Eye (tissue), 1 donor: ENCODE results near the gene HDAC9.

Source experiments
- DNase-seq: peaks from one replicate; pipeline ENCODE4 v3.0.0-alpha.2; 2015

Gene HDAC9

GRCh38 chr7:18495412-18496340 lies at the start of gene HDAC9:
TSS of gene HDAC9 (plus strand) at chr7:18495749. CDS start at chr7:18496303, 554 bp downstream.
- peak; percentile 94 for DNase-seq

GRCh38 chr7:18445916-18446520 lies 49.5 kb upstream of the HDAC9 start:
- DNase-seq: peak; percentile 31

GRCh38 chr7:18450019-18450418 lies 45.5 kb upstream of the HDAC9 start:
- no peak for DNase-seq

DNA sequence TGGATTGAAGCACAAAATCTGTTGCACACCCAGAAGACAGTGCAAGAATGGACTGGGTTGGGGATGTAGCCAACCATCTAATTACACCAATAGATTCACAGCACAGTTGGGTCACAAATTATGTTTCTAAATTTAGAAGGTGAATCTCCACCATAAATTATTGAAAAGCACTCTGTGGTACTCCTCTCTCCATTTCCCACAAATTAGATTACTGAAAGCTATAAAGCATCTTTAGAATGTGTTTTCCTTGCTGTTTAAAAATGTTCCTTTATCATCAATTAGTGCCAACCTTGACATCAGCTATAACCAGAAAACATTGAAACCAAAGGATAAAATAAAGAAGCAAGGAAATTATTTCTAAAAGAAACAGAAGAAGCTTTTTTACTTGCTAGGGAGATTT lies 39.9 kb upstream of the HDAC9 start:
- peak; percentile 4 for DNase-seq

GRCh38 chr7:18457832-18458231 lies 37.7 kb upstream of the HDAC9 start:
- no peak for DNase-seq

DNA sequence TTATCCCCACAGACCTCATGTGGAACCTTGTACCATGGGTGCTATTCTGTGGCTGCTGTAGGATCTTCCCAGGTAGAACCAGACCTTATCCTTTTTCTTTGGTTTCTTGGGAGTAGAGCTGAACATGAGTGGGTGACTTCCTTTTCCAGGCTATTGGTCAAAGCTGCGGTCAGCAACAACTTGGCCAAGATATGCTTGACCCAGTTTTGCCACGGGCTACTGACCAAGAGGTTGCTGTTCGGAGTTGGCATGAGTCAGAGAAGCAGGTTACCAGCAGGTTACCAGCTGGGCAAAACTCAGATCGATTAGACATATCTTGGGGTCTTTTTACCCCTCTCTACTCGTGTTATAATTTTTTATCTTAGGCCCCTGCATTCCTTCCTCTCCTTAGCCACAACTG lies 36.7 kb upstream of the HDAC9 start:
- DNase-seq: no peak

GRCh38 chr7:18459484-18460245 lies 35.9 kb upstream of the HDAC9 start:
- DNase-seq: no peak

DNA sequence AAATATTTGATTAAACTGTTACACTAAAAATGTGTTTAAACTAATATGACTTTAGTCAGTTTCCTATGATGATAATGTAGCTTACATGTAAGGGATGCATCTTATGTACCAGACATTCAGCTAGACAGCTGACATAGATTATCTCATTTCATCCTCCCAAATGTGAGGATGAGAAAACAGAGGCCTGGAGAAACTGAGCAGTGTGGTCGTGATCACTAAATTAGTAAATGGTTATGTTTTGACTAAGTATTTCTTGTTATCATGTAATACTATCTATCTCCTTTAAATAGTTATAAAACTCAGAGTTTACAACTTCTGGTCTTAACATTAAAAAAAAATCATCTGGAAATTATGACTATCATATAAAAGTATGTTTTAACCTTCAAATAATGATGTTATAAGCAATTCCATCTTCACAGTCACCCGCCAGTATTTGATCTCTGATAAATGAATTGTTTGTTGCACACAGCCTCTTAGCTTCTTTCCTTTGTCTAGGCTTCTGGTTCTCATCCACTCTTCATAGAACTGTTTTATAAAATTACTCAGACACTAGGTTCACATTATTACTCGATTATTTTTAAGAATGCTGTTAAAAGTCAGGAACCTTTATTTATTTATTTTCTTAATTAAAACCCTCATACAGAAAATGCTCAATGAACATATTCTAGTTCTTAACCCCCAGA lies 33.6 kb upstream of the HDAC9 start:
- DNase-seq: no peak

DNA sequence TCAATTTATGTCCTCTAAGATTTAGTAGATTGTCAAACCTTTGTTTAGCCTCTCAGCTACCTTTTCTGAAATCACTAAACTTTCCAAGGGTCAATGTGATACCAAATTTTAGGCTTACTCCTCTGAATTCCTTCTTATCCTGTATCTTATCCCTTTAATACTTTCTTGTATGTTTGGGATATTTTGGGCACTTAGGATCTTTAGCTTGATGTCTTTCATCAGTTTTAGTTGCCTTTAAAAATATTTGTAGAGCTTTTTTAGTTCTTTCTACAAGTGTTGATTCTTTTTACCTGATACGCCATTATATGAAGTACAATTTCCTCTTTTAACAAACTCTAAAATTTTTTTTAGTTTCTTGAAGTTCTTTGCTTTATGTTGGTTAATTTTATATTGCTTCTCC lies 30.7 kb upstream of the HDAC9 start:
- DNase-seq: no peak

DNA sequence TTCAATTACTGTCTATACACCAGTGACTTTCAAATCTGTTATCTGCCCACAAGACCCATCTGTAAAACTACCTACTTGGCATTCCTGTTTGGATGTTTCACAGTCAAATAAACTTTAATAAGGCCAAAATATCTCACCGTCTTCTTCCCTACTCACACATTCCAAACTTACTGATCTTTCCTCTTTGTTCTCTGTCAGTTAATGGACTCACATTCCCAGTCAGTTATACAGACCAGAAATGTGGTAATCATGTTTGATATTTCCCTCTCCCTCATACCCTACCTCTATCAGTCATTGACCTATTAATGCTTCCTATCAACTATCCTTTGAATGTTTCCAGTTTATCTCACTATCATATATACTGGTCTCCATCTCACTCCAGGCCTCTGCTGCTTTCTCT lies 28.5 kb upstream of the HDAC9 start:
- no peak for DNase-seq

DNA sequence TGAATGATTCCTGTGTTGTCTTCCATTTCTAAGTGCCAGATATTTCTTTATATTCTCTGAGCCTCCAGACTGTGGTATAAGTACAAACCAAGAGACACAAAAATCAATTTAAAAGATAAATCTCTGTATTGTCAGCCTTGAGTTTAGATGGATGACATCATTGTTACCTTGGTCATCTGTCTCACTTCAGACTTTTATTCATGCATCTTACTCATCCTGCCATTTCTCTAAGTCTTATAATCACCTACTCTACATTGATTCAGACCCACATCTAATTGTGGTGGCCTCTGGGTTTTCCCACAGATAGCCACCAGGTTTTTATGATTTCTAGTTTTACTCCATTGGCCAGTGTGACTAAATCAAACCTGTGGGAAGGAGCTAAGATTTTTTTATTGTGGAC lies 26.8 kb upstream of the HDAC9 start:
- no peak for DNase-seq

- DNase-seq: no peak
Observed at GRCh38 chr7:18469316-18469715, 26.2 kb upstream of the HDAC9 start.

DNA sequence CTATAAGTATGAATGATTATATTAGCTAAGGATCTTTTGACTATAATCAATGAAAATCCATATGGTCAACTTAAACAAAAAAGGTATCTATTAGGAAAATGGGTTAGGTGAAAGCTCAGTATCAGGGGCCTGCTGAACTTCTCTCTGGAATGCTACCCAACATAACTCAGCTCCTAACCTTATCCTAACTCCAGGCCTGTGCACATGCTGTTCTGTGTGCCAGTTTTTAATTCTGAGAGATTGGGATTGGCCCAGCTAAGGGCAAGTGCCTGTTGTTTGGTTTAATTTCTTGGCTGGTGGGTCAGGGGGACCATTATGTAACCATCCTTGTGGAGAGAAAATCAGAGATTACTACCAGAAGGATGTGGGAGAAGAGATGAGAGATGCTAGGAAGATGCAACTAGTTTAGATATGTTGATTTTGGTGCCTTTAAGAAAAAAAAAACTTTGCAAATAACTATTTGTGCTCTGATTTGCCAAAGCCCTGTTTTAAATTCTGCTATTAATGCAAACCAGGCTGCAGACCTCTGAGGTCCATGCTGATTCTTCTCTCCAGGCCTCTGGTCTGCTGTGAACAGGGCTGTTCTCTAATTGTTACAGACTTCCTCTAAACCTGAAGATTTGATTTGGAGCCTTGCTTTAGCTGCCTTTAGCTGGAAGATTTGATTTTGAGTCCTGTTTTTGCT lies 23.9 kb upstream of the HDAC9 start:
- no peak for DNase-seq

DNA sequence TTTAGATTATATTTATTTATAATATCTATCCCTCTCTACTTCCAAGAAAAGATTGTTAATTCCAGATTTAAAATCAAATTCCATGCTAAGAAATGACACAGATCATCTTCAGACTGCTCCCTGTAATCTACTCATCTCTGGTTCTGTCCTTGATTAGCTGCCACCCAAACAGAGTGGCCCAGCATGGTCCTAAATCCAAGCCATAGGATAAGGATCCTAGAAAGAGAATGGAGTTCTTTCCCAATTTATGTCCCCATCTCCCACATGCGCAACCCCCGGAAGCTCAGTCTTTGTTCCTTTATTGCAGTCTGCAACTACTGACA lies 23.4 kb upstream of the HDAC9 start:
- no peak for DNase-seq

DNA sequence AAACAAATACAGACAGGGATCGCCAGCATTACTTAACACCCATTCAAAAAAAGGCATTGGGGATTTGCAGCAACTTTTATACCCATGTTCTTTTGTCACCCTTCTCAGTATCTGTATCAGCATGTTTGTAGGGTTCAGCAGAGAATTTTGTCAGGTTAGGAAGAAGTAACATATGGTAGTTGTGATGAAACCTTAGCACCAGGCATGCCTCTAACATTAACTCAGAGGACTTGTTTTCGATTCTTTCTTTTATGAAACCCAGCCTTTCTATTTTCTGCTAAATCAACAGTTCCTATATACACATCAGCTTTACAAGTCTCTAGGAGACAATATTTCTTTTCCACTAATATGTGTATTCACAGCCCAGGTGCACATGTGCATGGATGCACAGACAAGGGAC lies 22.4 kb upstream of the HDAC9 start:
- no peak for DNase-seq

GRCh38 chr7:18474944-18475343 lies 20.6 kb upstream of the HDAC9 start:
- no peak for DNase-seq

- no peak for DNase-seq
Observed at GRCh38 chr7:18475488-18475887, 20.1 kb upstream of the HDAC9 start.

- DNase-seq: no peak
Observed at GRCh38 chr7:18481776-18482175, 13.8 kb upstream of the HDAC9 start.

DNA sequence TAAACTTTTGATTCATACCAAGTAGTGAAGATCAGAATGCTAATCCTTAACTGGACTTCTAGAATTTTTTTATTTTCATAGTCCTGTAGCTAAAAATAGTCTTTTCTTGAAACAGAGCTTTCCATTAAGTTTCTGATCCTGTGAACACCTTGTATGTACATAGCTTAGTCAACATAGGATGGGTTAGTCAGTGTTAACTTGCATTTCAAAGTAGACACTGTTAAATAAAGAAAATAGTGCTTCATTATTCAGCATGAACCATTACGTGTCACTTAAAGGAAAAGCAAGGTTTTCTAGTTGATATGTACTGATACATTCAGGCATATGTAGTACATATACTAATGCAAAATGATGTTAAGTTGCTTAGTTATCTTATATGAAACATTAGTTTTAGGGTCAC lies 7.5 kb upstream of the HDAC9 start:
- no peak for DNase-seq

DNA sequence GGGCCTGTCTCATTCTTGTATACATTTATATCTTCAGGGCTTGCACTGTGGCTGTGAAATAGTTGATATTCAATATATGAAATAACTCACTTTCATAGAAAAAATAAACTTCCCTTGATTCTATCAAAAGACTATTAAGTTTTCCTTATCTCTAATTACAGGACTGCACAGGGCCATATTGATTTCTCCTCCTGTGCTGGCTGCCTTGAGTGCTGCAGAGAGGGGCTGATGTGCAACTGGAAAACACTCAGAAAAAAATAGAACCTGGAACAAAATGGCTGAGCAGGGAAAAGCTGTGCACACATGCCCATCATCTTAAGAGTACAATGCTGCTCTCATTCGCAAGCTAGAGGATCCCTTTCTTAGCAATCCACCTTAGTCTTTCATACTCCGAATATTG lies 5.9 kb upstream of the HDAC9 start:
- no peak for DNase-seq

DNA sequence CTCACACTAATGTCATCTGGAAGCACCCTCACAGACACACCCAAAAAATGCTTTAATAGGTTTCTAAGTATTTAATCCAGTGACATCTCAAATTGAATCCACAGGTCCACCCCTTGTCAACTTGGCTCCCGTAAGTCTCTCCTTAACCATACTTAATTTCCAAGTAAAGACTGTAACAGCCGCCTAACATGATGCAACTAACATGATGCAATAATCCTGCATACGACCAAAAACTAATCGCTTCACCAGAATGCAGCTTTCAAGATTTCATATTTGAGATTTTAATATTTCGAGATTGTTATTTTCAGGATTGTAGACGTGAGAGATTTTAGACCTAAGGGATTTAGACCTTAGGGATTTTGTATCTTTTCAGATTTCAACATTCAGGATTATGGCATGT lies 3.7 kb upstream of the HDAC9 start:
- no peak for DNase-seq

DNA sequence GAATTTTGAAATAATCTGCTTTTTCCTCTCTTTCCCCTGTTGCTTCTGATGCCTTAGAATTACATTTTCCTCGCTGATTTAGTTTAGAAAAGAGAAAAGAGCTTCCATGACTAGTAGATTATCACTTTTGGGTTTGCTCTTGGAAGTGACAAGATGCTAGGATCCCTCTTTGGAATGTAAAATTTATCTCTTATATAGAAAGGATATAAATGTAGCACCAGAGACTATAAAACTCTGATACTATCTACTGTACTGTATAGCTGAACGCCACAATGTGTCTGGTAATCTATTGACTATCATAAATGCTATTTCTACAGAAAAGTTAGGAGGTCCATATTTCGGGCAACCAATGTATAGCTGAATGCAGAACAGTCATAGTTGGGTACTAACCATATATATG lies 1.1 kb upstream of the HDAC9 start:
- DNase-seq: no peak
